MCF 10A (cell line): ENCODE results near the gene DDX42. TPM values are rescaled to one million over a fixed set of nuclear protein-coding genes. Genes with fewer than 3 reads are reported as not detected.

Source experiments
- BruUV-seq: library from RNA; stranded (reverse); fragments of 400-500 nt; replicated peaks from 2 replicates; lab custom pipeline; 2021; lab: Mats Ljungman, UMichigan
- CTCF ChIA-PET: fragments of 300-600 bp; sonication (Branson Sonifier 250); formaldehyde crosslinking; extraction: SDS; loops from one replicate; lab custom pipeline; 2021; ENCODE audit warnings: antibody characterized with exemption, inconsistent platforms; lab: Yijun Ruan, JAX
- POLR2A ChIA-PET: fragments of 300-600, 350-650 bp; sonication (Branson Sonifier 250); formaldehyde crosslinking; extraction: SDS; loops from one replicate; lab custom pipeline; 2020; ENCODE audit warnings: antibody characterized with exemption, inconsistent platforms; lab: Yijun Ruan, JAX
- DNase-seq: peaks from one replicate; pipeline ENCODE4 v3.0.0-alpha.2; 2018; ENCODE audit not compliant: unreplicated experiment
- H3K27ac Mint-ChIP-seq: one replicate; pipeline ENCODE4 v1.8.0; 2022; ENCODE audit warnings: mild to moderate bottlenecking, low read depth, mixed read lengths; ENCODE audit not compliant: unreplicated experiment
- H3K27me3 Mint-ChIP-seq: one replicate; pipeline ENCODE4 v1.8.0; 2022; ENCODE audit warnings: mixed read lengths; ENCODE audit not compliant: insufficient read depth, unreplicated experiment
- H3K36me3 Mint-ChIP-seq: one replicate; pipeline ENCODE4 v1.8.0; 2022; ENCODE audit warnings: mild to moderate bottlenecking, moderate library complexity, mixed read lengths; ENCODE audit not compliant: insufficient read depth, unreplicated experiment
- H3K4me1 Mint-ChIP-seq: one replicate; pipeline ENCODE4 v1.8.0; 2022; ENCODE audit warnings: mixed read lengths; ENCODE audit not compliant: insufficient read depth, unreplicated experiment
- H3K4me3 Mint-ChIP-seq: one replicate; pipeline ENCODE4 v1.8.0; 2022; ENCODE audit warnings: mild to moderate bottlenecking, moderate library complexity, mixed read lengths; ENCODE audit not compliant: unreplicated experiment
- H3K9me3 Mint-ChIP-seq: one replicate; pipeline ENCODE4 v1.8.0; 2022; ENCODE audit warnings: mixed read lengths; ENCODE audit not compliant: unreplicated experiment
- CTCF ChIP-seq: fragments of 200-600 bp; IDR thresholded peaks from one replicate; pipeline ENCODE4 v1.8.0; 2022; ENCODE audit warnings: antibody characterized with exemption, mild to moderate bottlenecking; ENCODE audit not compliant: unreplicated experiment
- intact Hi-C: fragments of 100-400 bp; cut with micrococcal nuclease; formaldehyde crosslinking; loops from 2 replicates; pipeline ENCODE4 v1.14.1; 2022
- total RNA-seq: library from RNA; stranded (reverse); gene quantifications from 2 replicates; pipeline ENCODE4 v1.2.3, GENCODE V29; 2022

Gene DDX42
- total RNA-seq, 1 experiment from 2014 or later = 144 TPM

- intact Hi-C loops = no loop called here
- H3K9me3 Mint-ChIP-seq = no peaks in the 10 kb centered on the region
Observed at GRCh38 chr17:63800783-63801182, 26.8 kb downstream of the DDX42 start.

GRCh38 chr17:63804328-63804727 is 30.4 kb downstream of the DDX42 start:
- BruUV-seq = no TSS peak
- Mint-ChIP-seq H3K4me1 (no peaks in the 10 kb centered on the region), H3K4me3 (no peak overlapping the region), H3K9me3 (no peaks in the 10 kb centered on the region), H3K36me3 (peaks cover 98% of the 10 kb centered on the region), H3K27me3 (no peaks in the 10 kb centered on the region), H3K27ac (no peak overlapping the region)
- ChIA-PET CTCF (interaction anchor here (0.8 to 1.3 kb wide), 4 partner anchors 9 to 31 kb away, joined by 3 to 4 read pairs (median 4); no protein-coding TSS in a partner anchor), POLR2A (interaction anchor here (0.8 to 1.8 kb wide), 3 partner anchors 11 to 35 kb away, joined by 3 to 5 read pairs (median 4); partner anchors contain the start of genes CCDC47 and DDX42)
- intact Hi-C loops = no loop called here
- DNase-seq = no peak
- TF ChIP-seq CTCF = no peak

More at GRCh38 chr17:63800783-63801182, 26.8 kb downstream of the DDX42 start:
- Mint-ChIP-seq H3K4me3 (no peak overlapping the region), H3K27me3 (no peaks in the 10 kb centered on the region), H3K4me1 (no peaks in the 10 kb centered on the region), H3K27ac (no peak overlapping the region), H3K36me3 (peaks cover 98% of the 10 kb centered on the region)
- no TSS peak for BruUV-seq
- TF ChIP-seq CTCF = no peak
- DNase-seq = no peak
- ChIA-PET CTCF (no interaction called here), POLR2A (interaction anchor here (2.8 kb wide), 1 partner anchor 27 kb away, joined by 10 read pairs; the partner anchor contains the start of genes CCDC47 and DDX42)

GRCh38 chr17:63805591-63805990 is 31.6 kb downstream of the DDX42 start:
- Mint-ChIP-seq H3K4me1 (no peaks in the 10 kb centered on the region), H3K27ac (peak overlapping the region; percentile 39), H3K4me3 (no peak overlapping the region), H3K9me3 (no peaks in the 10 kb centered on the region), H3K27me3 (no peaks in the 10 kb centered on the region), H3K36me3 (peaks cover 98% of the 10 kb centered on the region)
- POLR2A ChIA-PET = interaction anchor here (1.8 kb wide), 1 partner anchor 21 kb away, joined by 3 read pairs; no protein-coding TSS in a partner anchor
- BruUV-seq = no TSS peak
- CTCF ChIA-PET = no interaction called here
- TF ChIP-seq CTCF = no peak
- intact Hi-C loops = no loop called here
- DNase-seq = no peak

- DNase-seq = no peak
- Mint-ChIP-seq H3K4me1 (no peaks in the 10 kb centered on the region), H3K27me3 (no peaks in the 10 kb centered on the region), H3K9me3 (no peaks in the 10 kb centered on the region), H3K4me3 (no peak overlapping the region), H3K27ac (no peak overlapping the region), H3K36me3 (peaks cover 100% of the 10 kb centered on the region)
- intact Hi-C loops = no loop called here
- BruUV-seq = no TSS peak
- CTCF ChIA-PET = interaction anchor here (0.9 to 1.9 kb wide), 3 partner anchors 17 to 56 kb away, joined by 3 to 4 read pairs (median 3); no protein-coding TSS in a partner anchor
- no peak for TF ChIP-seq CTCF
- POLR2A ChIA-PET = interaction anchor here (0.7 to 1.3 kb wide), 7 partner anchors 9 to 68 kb away, joined by 3 to 8 read pairs (median 4); partner anchors contain the start of genes CCDC47 and STRADA
Observed at GRCh38 chr17:63809970-63810369, 36.0 kb downstream of the DDX42 start.
